Stimulated activated CD8-positive, alpha-beta memory T cell treated with anti-CD3 and anti-CD28 coated beads, Interleukin-7, amount 100 ng/mL, for 24 hours (primary cell): ENCODE results near the gene BRF1.

Experiments
- DNase-seq: peaks from one replicate; pipeline ENCODE4 v3.0.0-alpha.2; 2020; ENCODE audit warnings: low read depth

The BRF1 gene

GRCh38 chr14:105209091-105209490, 91.7 kb downstream of the BRF1 start:
- no peak for DNase-seq

GRCh38 chr14:105208738-105209075, 92.1 kb downstream of the BRF1 start:
- no peak for DNase-seq

GRCh38 chr14:105207996-105208737, 92.6 kb downstream of the BRF1 start:
- DNase-seq, result no peak

GRCh38 chr14:105207460-105207901, 93.3 kb downstream of the BRF1 start:
- no peak for DNase-seq

- DNase-seq, result no peak
These were observed 93.9 kb downstream of the BRF1 start for GRCh38 chr14:105206873-105207272.

- no peak for DNase-seq
These were observed 95.1 kb downstream of the BRF1 start for GRCh38 chr14:105205673-105206208.

GRCh38 chr14:105204931-105205672, 95.7 kb downstream of the BRF1 start:
- DNase-seq, result no peak

GRCh38 chr14:105204206-105204930, 96.4 kb downstream of the BRF1 start:
- no peak for DNase-seq

- no peak for DNase-seq
These were observed 97.1 kb downstream of the BRF1 start for GRCh38 chr14:105203701-105204100.

GRCh38 chr14:105203057-105203531, 97.7 kb downstream of the BRF1 start:
- peak; percentile 41 for DNase-seq

GRCh38 chr14:105201925-105202513, 98.8 kb downstream of the BRF1 start:
- no peak for DNase-seq

- no peak for DNase-seq
These were observed 99.5 kb downstream of the BRF1 start for GRCh38 chr14:105201156-105201924.

GRCh38 chr14:105200641-105201040, 100.2 kb downstream of the BRF1 start:
- DNase-seq, result no peak

- no peak for DNase-seq
These were observed 100.7 kb downstream of the BRF1 start for GRCh38 chr14:105200074-105200473.

- no peak for DNase-seq
These were observed 101.7 kb downstream of the BRF1 start for GRCh38 chr14:105199093-105199492.

- DNase-seq, result no peak
These were observed 102.2 kb downstream of the BRF1 start for GRCh38 chr14:105198588-105198987.

GRCh38 chr14:105197211-105197641, 103.6 kb downstream of the BRF1 start:
- no peak for DNase-seq

- DNase-seq, result no peak
These were observed 104.4 kb downstream of the BRF1 start for GRCh38 chr14:105196265-105196960.

- DNase-seq, result no peak
These were observed 105.1 kb downstream of the BRF1 start for GRCh38 chr14:105195522-105196264.

- no peak for DNase-seq
These were observed 105.8 kb downstream of the BRF1 start for GRCh38 chr14:105195051-105195450.
